ENCODE measurements around the gene TBC1D19.

The TBC1D19 gene

DNA sequence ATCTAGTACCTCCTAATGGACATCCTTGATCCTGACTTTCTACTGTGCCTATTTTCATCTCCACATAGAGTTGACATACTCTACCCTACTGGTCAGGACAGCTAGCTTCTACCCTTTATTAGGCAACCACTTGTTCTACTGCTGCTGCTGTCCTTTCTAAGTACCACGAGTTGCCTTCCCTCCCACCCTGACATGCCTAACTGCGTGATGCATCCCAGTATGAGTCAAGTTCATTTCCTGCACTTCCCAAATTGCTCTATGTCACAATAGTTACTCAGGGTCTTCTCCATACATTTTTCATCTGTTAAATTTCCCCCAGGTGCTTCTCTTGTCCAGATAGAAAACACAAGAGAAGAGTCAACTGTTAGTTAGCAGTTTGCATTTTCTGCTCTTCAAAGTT lies 133.4 kb downstream of the TBC1D19 start:
- TF ChIP-seq EZH2phosphoT487 (IDR thresholded peaks at IDR 0.05; ENCODE audit: borderline replicate concordance): no peak
- TF ChIP-seq, protein P1, sequence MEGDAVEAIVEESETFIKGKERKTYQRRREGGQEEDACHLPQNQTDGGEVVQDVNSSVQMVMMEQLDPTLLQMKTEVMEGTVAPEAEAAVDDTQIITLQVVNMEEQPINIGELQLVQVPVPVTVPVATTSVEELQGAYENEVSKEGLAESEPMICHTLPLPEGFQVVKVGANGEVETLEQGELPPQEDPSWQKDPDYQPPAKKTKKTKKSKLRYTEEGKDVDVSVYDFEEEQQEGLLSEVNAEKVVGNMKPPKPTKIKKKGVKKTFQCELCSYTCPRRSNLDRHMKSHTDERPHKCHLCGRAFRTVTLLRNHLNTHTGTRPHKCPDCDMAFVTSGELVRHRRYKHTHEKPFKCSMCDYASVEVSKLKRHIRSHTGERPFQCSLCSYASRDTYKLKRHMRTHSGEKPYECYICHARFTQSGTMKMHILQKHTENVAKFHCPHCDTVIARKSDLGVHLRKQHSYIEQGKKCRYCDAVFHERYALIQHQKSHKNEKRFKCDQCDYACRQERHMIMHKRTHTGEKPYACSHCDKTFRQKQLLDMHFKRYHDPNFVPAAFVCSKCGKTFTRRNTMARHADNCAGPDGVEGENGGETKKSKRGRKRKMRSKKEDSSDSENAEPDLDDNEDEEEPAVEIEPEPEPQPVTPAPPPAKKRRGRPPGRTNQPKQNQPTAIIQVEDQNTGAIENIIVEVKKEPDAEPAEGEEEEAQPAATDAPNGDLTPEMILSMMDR (conservative IDR thresholded peaks at IDR 0.05; ENCODE audit: low read length): no peak
- Histone ChIP-seq H3K9me3 (ENCODE audit: insufficient read depth, low read depth, low read length) (no peaks in the 10 kb centered on the region), H3K36me3 (ENCODE audit: insufficient read depth, low read length) (no peaks in the 10 kb centered on the region), H3K9ac (ENCODE audit: low read depth, low read length, poor library complexity, severe bottlenecking) (no peak overlapping the region), H3K4me3 (ENCODE audit: low read length, poor library complexity, severe bottlenecking) (no peak overlapping the region), H2AFZ (ENCODE audit: low read length) (no peak overlapping the region), H3K9me2 (replicated peaks; ENCODE audit: low read depth, low read length) (no peaks in the 10 kb centered on the region), H3F3A (ENCODE audit: low read depth) (no peaks in the 10 kb centered on the region), H3K79me2 (ENCODE audit: insufficient read depth, low read length) (no peaks in the 10 kb centered on the region), H4K20me1 (ENCODE audit: insufficient read depth, low read length, poor library complexity, severe bottlenecking) (peaks cover 3% of the 10 kb centered on the region), H3K4me1 (ENCODE audit: insufficient read depth, low read length, poor library complexity, severe bottlenecking) (no peaks in the 10 kb centered on the region), H3K4me2 (ENCODE audit: low read depth, low read length, poor library complexity, severe bottlenecking) (no peak overlapping the region), H3K27me3 (ENCODE audit: insufficient read depth, low read length, poor library complexity, severe bottlenecking) (no peaks in the 10 kb centered on the region)

DNA sequence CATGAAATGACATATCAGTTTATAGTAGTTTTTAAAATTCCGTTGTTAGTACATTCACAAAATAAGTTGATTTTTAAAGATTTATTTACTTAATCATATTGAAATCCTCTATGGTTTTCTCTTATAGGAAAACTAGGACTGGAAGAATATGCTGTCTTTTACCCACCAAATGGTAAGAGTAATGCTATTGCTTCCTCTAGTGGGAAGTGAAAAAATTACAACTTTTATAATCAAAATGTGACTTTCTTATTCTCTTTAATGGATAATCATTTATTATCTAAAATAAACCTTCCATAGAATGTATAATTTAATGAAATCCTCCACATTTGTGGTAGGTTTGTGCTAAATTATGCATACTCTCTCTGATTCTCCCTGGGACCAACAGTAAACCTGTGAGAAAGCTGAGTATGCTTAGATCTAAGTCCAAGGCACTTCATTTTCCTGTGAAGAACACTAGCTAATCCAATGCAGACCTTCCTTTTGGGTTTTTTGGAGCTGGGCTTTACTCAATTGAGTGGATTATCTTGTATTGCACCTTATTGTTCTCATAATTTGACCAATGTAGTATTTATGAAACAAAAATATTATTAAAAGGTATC lies 136.2 kb downstream of the TBC1D19 start:
- H3K9ac ChIP-seq (ENCODE audit: low read depth, low read length, poor library complexity, severe bottlenecking): no peak overlapping the region
- H3K4me2 ChIP-seq (ENCODE audit: low read depth, low read length, poor library complexity, severe bottlenecking): no peak overlapping the region
- H3K9me2 ChIP-seq (replicated peaks; ENCODE audit: low read depth, low read length): no peaks in the 10 kb centered on the region
- peaks cover 3% of the 10 kb centered on the region for H4K20me1 ChIP-seq (ENCODE audit: insufficient read depth, low read length, poor library complexity, severe bottlenecking)
- peaks cover 21% of the 10 kb centered on the region for H3K4me1 ChIP-seq (ENCODE audit: insufficient read depth, low read length, poor library complexity, severe bottlenecking)
- H3K4me3 ChIP-seq (ENCODE audit: low read length, poor library complexity, severe bottlenecking): no peak overlapping the region
- no peaks in the 10 kb centered on the region for H3K36me3 ChIP-seq (ENCODE audit: insufficient read depth, low read length)
- H3F3A ChIP-seq (ENCODE audit: low read depth): no peaks in the 10 kb centered on the region
- no peaks in the 10 kb centered on the region for H3K27me3 ChIP-seq (ENCODE audit: insufficient read depth, low read length, poor library complexity, severe bottlenecking)
- no peak overlapping the region for H2AFZ ChIP-seq (ENCODE audit: low read length)
- no peaks in the 10 kb centered on the region for H3K79me2 ChIP-seq (ENCODE audit: insufficient read depth, low read length)
- TF ChIP-seq, protein P1 (conservative IDR thresholded peaks at IDR 0.05; ENCODE audit: low read length): peak; percentile 84
- TF ChIP-seq EZH2phosphoT487 (IDR thresholded peaks at IDR 0.05; ENCODE audit: borderline replicate concordance): no peak
- H3K9me3 ChIP-seq (ENCODE audit: insufficient read depth, low read depth, low read length): no peaks in the 10 kb centered on the region

DNA sequence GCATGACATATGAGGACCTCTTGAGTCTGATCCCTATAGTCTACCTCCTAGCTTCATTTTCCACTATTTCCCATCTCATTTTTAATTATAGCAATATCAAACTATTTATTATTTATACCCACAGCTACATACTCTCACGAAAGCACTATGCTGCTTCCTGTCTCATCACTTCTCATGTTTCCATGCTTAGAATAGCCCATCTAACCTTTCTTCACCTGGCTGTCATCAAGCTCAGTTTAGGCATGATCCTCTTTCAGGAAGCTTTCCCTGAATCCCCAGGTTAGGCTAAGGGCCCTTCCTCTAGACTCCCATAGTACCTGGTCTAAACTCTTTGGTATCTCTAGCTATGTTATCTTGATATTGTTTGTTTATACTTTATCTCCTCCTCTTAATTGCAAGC lies 137.8 kb downstream of the TBC1D19 start:
- no peak overlapping the region for H3K9ac ChIP-seq (ENCODE audit: low read depth, low read length, poor library complexity, severe bottlenecking)
- H3K9me3 ChIP-seq (ENCODE audit: insufficient read depth, low read depth, low read length): no peaks in the 10 kb centered on the region
- no peaks in the 10 kb centered on the region for H3K9me2 ChIP-seq (replicated peaks; ENCODE audit: low read depth, low read length)
- H3F3A ChIP-seq (ENCODE audit: low read depth): no peaks in the 10 kb centered on the region
- no peak for TF ChIP-seq EZH2phosphoT487 (IDR thresholded peaks at IDR 0.05; ENCODE audit: borderline replicate concordance)
- TF ChIP-seq, protein P1 (conservative IDR thresholded peaks at IDR 0.05; ENCODE audit: low read length): no peak
- peaks cover 3% of the 10 kb centered on the region for H4K20me1 ChIP-seq (ENCODE audit: insufficient read depth, low read length, poor library complexity, severe bottlenecking)
- peaks cover 21% of the 10 kb centered on the region for H3K4me1 ChIP-seq (ENCODE audit: insufficient read depth, low read length, poor library complexity, severe bottlenecking)
- H3K4me2 ChIP-seq (ENCODE audit: low read depth, low read length, poor library complexity, severe bottlenecking): no peak overlapping the region
- no peaks in the 10 kb centered on the region for H3K79me2 ChIP-seq (ENCODE audit: insufficient read depth, low read length)
- H2AFZ ChIP-seq (ENCODE audit: low read length): no peak overlapping the region
- H3K36me3 ChIP-seq (ENCODE audit: insufficient read depth, low read length): no peaks in the 10 kb centered on the region
- no peaks in the 10 kb centered on the region for H3K27me3 ChIP-seq (ENCODE audit: insufficient read depth, low read length, poor library complexity, severe bottlenecking)
- no peak overlapping the region for H3K4me3 ChIP-seq (ENCODE audit: low read length, poor library complexity, severe bottlenecking)

All from Loucy (cell line).